HG03460 (cell line): Measurements from ENCODE around the gene NIPA2.
A peak's percentile ranks its signal among the peaks of the same experiment; 100 is the strongest.
"Not testable (repeated sequence)": the region's sequence is repeated elsewhere in the genome, so short reads cannot be mapped to it uniquely, and the experiment has no call there.

Source experiments
- ATAC-seq: cut with Tn5 transposase; IDR thresholded peaks from one replicate; pipeline ENCODE4 v1.9.1; 2021; ENCODE audit not compliant: unreplicated experiment

Gene NIPA2

DNA sequence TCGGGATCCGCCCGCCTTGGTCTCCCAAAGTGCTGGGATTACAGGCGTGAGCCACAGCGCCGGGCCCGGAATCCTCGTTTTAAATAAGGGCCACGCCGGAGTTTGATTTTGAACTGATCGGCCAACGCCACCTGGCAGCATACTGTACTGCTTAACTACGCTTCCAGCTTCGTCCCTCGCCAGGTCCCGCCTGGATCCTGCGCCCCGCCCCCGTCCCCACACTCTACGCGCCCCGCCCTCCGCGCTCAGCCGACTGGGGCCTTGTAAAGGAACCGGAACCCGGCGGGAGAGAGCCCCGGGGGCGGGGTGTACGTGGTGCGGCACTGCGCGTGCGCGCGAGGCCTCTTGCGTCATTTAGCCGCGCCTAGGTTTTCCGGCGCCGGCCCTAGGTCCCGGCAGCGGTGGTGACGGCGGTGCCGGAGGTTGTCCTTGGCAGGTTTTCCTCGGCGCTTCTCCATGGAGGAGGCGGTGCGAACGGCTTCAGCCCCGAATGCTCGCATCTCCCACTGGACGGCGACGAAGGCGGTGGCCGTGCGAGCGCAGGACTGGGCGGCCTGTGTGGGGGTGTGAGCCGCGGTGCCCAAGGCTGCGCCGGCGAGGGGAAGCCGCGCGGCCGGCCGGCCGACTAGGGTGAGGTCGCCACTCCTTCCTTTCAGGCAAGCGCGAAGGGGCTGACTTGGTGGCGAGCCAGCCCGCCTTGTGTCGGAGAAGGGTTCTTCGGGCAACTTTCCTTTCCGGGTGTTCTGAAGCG, at the start of gene NIPA2:
Gene NIPA2 (plus strand): TSS at position 375 of the 751 bp plus-strand sequence. CDS start 13,066 bp downstream, outside the sequence.
- ATAC-seq: peak; percentile 75

- no peak for ATAC-seq
Observed at GRCh38 chr15:22794063-22794462, 44.4 kb upstream of the NIPA2 start.

GRCh38 chr15:22794621-22795167, 43.8 kb upstream of the NIPA2 start:
- ATAC-seq: no peak

DNA sequence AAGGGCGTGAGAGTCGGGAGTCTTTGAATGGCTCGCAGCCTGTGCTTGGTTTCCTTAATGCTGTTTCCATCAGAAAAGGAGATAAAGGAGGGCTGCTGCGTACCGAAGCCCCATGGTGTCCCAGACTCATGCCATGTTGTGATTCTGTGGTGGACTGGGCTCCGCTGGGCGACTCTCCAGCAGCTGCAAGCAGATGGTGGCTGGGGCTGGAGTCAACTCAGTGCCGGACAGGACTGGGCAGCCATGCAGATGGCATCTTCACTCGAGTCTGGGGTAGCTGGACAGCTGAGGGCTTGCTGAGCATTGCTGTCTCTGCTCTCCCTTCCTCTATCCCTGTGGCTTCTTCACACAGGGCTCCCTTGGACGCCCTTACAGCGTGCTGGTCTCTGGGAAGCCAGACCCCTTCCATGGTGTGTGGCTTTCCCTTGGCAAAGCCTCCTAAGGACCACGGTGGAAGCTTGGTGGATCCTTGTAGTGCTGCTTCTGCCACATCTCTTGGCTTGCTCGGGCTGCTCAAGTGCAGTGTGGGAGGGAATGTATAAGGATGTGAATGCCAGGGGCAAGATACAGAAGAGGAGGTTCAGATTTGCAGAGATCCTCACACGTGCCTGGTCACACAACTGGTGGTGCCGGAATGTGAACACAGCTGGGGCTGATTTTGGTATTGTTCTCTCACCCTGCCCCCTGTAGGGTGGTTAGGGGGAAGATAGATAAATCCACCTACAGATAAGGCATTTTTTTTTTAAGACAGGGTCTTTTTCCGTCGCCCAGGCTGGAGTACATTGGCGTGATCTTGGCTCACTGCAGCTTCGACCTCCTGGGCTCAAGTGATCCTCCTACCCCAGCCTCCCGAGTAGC, 43.0 kb upstream of the NIPA2 start:
- no peak for ATAC-seq

- no peak for ATAC-seq
Observed at GRCh38 chr15:22796079-22796478, 42.4 kb upstream of the NIPA2 start.

- ATAC-seq: no peak
Observed at GRCh38 chr15:22799902-22800301, 38.6 kb upstream of the NIPA2 start.

GRCh38 chr15:22803006-22803405, 35.5 kb upstream of the NIPA2 start:
- not testable (repeated sequence) for ATAC-seq

- ATAC-seq: no peak
Observed at GRCh38 chr15:22806156-22806555, 32.3 kb upstream of the NIPA2 start.

- ATAC-seq: no peak
Observed at GRCh38 chr15:22806664-22807063, 31.8 kb upstream of the NIPA2 start.

DNA sequence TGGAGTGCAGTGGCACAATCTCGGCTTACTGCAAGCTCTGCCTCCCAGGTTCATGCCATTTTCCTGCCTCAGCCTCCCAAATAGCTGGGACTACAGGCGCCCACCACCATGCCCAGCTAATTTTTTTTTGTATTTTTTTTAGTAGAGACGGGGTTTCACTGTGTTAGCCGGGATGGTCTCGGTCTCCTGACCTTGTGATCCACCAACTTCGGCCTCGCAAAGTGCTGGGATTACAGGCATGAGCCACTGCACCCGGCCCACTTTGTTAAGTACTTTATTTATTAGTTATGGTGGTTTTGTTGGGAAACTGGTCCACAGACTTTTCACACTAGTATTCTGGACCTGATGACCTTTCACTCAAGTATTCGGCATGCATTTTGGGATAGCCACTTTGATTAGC, 30.6 kb upstream of the NIPA2 start:
- ATAC-seq: not testable (repeated sequence)

- ATAC-seq: no peak
Observed at GRCh38 chr15:22808240-22808639, 30.2 kb upstream of the NIPA2 start.

DNA sequence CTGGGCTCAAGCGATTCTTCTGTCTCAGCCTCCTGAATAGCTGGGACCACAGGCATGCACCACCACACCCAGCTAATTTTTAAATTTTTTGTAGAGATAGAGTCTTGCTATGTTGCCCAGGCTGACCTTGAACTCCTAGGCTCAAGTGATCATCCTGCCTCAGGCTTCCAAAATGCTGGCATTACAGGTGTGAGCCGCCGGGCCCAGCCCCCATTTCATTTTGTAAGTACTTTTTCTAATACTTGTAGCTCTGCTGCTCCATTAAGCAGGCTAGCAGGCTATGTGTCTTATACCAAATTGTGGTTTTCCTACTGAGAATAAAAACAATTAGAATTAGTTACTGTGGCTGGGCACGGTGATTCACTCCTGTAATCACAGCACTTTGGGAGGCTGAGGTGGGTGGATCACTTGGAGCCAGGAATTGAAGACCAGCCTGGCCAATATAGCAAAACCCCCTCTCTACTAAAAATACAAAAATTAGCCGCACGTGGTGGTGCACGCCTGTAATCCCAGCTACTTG, 29.6 kb upstream of the NIPA2 start:
- ATAC-seq: no peak

DNA sequence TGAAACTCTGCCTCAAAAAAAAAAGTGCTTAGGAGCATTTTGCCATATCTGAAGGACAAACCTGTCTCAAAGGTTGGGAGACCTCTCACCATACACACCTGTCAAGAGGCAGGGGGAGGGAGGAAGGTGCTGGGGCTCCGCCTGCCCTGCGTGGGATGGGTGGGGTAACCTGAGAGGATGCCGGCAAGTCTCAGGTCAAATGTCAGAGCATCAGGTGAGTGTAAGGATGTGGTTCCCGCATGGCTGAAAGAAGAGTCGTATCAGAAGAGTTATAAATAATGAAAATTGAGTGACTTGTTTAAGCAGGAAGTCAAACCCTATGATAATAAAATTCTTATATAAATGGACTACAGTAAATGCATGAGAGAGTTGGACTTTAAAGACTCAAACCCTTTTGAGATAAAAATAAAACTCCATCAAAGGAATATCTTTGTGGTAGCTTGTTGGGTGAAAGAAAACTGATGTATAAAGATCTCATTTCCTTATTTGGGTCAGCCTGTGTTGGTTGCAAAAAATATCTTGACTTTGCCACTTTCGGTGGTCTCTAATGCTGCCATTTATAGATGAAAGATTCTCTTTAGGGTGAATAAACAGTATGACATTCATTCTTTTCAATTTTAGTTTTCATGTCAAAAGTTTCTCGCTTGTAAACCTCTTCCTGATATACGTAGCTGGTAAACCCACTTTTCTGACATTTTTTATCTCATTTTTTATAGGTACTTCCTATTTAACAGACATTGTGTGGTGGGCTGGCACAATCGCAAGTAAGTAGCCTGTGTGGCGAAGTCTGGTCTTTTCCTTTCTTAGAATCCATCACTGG, 28.2 kb upstream of the NIPA2 start:
- ATAC-seq: no peak

- ATAC-seq: no peak
Observed at GRCh38 chr15:22810853-22811338, 27.6 kb upstream of the NIPA2 start.

DNA sequence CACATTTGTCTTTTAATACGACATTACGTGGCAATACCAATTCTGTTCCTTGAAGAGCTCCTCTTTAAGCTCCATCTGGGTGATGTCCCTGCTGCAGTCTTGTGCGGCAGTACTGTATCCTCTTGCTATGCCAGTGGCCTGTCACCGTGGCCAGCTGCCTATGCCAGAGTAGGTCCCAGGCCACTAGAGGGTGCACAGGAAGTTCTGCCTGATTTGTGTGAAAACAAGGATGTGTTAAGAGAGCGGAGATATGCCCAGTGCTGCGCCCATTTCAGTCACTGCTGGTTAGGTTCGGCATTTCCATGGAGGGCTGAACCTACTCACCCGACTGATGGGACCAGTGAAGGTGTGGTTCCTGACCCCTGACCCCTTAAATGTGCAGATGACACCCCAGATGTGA, 26.8 kb upstream of the NIPA2 start:
- no peak for ATAC-seq

GRCh38 chr15:22813844-22814243, 24.6 kb upstream of the NIPA2 start:
- no peak for ATAC-seq

DNA sequence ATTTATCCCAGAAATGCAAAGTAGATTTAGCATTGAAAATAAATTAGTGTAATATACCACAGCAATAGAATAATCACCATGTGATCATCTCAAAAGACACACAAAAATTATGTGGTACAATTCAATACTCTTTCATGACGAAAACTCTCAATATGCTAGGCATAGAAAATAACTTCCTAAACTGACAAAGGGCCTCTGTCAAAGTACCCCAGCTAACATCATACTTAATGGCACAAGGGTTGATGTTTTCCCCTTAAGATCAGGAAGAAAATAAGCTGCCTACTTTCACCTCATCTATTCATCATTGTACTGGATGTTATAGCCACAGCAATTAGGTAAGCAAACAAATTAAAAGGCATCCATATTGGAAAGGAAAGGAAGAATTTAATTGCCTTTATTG, 22.7 kb upstream of the NIPA2 start:
- no peak for ATAC-seq

- no peak for ATAC-seq
Observed at GRCh38 chr15:22819651-22820050, 18.8 kb upstream of the NIPA2 start.

GRCh38 chr15:22823495-22824128, 14.9 kb upstream of the NIPA2 start:
- ATAC-seq: no peak

- ATAC-seq: no peak
Observed at GRCh38 chr15:22827125-22827524, 11.3 kb upstream of the NIPA2 start.
